ENCODE measurements around the gene PLPPR3. TPM values are rescaled to one million over a fixed set of nuclear protein-coding genes. Genes with fewer than 3 reads are reported as not detected.

Gene PLPPR3
- total and polyA plus RNA-seq, 9 of the 15 experiments (the other 6 are each of a cell fraction or from before 2014, with no cell fraction given): 0.01 to 48.2 (median 8.6) TPM

DNA sequence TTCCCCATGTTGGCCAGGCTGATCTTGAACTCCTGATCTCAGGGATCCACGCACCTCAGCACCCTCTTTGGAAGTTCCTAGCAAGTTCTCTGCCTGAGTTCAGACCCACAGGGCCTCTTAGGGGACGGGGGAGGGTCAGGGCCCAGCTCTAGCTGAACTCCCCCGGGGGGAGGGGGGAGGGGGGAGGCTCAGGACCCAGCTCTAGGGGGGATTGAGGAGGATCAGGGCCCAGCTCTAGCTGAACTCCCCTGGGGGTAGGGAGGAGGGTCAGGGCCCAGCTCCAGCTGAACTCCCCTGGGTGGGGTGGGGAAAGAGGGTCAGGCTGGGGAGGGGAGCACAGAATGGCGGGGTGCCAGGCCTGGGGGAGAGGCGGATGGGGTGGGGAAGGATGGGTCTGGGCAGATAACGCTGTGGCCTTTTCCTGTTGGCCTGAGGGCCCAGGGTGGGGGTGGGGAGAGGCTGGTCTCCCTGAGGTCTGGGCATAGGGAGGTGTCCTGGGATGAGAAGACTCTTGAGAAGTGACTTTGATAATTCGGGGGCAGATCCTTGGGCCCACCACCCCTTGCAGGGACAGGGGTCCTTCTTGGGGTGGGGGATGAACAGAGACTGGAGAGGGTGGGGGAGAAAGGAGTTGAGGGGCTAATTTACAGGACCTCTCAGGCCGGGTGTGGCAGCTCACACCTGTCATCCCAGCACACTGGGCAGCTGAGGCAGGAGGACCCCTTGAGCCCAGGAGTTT lies 30.0 kb downstream of the PLPPR3 start (continued):
- TF ChIP-seq ZBTB33 (CRISPR knock-in tag; IDR thresholded peaks at IDR 0.05) (no peak), CHD1 (IDR thresholded peaks at IDR 0.05; ENCODE audit: low read length) (no peak), CREB1 (IDR thresholded peaks at IDR 0.05) (no peak; the same call in 1 of the 2 replicates), CREB1 (CRISPR knock-in tag; IDR thresholded peaks at IDR 0.05) (no peak), ZKSCAN3 (CRISPR knock-in tag; IDR thresholded peaks at IDR 0.05) (no peak), ELF4 (CRISPR knock-in tag; IDR thresholded peaks at IDR 0.05) (no peak), ZNF224 (CRISPR knock-in tag; IDR thresholded peaks at IDR 0.05) (no peak), ZNF780A (CRISPR knock-in tag; IDR thresholded peaks at IDR 0.05) (no peak), ZNF318 (IDR thresholded peaks at IDR 0.05; ENCODE audit: borderline replicate concordance in 1 of 2, low read depth in 1 of 2) (no peak), ZNF133 (CRISPR knock-in tag; IDR thresholded peaks at IDR 0.05) (no peak), ZNF239 (CRISPR knock-in tag; IDR thresholded peaks at IDR 0.05) (no peak), NR1H2 (CRISPR knock-in tag; IDR thresholded peaks at IDR 0.05) (0 out of 2 replicates have a peak, but pooled peaks have one; percentile 22), AFF1 (IDR thresholded peaks at IDR 0.05; ENCODE audit: low read depth in 1 of 2, partially characterized antibody in 2 of 2) (no peak)

Measured in K562 (cell line).